GM13977 (cell line): ENCODE results near the gene AAMDC.

ENCODE experiments used
- DNase-seq: peaks from one replicate; pipeline ENCODE4 v3.0.0; 2012; ENCODE audit warnings: low spot score
- in situ Hi-C: fragments of 300-500 bp; cut with MboI; formaldehyde crosslinking; loops from one replicate; pipeline ENCODE4 v1.12.0; 2022; ENCODE audit warnings: low sequenced_read_pairs, low pct_unique_long_range_greater_than_20kb, mixed read lengths, inconsistent platforms; ENCODE audit not compliant: unreplicated experiment
- TF ChIP-seq, protein P1 (sequence below): IDR thresholded peaks from 2 replicates; pipeline ENCODE4 v1.5.1; 2012; ENCODE audit warnings: mild to moderate bottlenecking, control low read depth; ENCODE audit not compliant: insufficient read depth; ENCODE audit errors: extremely low read depth, missing control alignments

The AAMDC gene

DNA sequence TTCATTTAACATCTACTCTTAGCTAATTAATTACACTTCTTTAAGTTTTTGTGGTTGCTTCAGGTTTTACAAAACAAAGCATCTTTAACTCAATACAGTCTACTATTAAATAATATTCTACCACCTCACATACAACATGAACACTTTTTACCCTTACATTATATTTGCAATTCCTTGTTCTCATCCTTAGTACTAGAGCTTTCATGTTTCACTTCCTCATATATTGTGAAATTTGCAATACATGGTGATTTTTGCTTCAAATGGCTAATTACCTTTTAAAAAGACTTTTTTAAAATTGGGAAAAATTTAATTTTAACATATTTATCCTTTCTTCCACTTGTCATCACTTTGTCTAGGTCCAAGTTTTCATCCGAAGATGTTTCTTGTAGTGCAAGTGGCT is 37.9 kb upstream of the AAMDC start:
- DNase-seq: no peak
- in situ Hi-C loops: no loop called here

DNA sequence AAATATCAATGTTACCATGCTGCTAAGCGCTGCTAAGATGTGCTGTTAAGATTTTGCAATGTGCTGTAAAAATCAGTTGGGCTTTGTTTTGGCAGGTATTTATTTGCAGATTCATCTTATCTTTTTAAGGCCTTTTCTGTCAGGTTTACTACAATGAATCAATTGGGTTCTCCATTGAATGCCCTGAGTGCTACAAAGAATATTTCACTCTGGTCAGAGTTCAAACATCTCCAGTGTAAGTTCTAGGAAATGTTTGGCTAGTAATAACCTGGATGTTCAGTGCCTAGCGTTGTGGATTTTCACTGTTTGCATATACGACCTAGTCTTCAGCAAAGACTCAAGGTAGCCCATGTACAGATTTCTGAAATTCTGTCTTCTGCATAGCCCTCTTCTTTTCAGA is 36.4 kb upstream of the AAMDC start:
- TF ChIP-seq, protein P1, sequence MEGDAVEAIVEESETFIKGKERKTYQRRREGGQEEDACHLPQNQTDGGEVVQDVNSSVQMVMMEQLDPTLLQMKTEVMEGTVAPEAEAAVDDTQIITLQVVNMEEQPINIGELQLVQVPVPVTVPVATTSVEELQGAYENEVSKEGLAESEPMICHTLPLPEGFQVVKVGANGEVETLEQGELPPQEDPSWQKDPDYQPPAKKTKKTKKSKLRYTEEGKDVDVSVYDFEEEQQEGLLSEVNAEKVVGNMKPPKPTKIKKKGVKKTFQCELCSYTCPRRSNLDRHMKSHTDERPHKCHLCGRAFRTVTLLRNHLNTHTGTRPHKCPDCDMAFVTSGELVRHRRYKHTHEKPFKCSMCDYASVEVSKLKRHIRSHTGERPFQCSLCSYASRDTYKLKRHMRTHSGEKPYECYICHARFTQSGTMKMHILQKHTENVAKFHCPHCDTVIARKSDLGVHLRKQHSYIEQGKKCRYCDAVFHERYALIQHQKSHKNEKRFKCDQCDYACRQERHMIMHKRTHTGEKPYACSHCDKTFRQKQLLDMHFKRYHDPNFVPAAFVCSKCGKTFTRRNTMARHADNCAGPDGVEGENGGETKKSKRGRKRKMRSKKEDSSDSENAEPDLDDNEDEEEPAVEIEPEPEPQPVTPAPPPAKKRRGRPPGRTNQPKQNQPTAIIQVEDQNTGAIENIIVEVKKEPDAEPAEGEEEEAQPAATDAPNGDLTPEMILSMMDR: no peak
- DNase-seq: no peak
- in situ Hi-C loops: no loop called here

More for the DNA sequence above, 37.9 kb upstream of the AAMDC start:
- TF ChIP-seq, protein P1: no peak

DNA sequence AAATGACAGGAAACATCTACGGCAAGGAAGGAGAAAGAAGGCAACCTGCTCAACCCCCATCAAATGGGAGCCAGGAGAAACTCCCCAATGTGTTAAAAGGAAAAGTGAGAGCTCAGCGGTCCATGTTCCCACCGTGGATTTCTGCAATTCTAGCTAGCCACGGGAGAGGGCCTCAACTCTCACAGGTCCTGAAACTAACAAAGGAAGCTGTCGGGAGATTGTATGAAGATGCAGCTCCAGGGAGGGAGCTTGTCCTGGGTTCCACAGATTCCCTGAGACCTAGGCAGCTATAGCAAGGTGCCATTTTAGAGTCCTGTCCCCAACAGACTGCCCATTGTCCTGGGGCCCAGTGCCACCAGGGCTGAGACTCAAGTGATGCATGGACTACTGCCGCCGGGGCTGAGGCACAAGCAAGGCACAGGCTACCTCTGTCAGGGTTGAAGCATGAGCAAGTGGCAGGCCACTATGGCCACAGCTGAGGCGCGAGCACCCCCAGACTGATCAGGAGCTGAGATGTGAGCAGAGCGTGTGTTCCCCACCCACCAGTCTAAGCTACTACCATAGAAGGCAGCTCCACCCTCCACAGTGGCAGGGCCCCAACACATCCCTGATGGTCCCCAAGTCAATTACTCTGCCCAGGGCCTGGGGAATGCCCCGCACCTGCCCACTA is 31.7 kb upstream of the AAMDC start:
- no peak for DNase-seq
- in situ Hi-C loops: no loop called here
- TF ChIP-seq, protein P1: no peak

DNA sequence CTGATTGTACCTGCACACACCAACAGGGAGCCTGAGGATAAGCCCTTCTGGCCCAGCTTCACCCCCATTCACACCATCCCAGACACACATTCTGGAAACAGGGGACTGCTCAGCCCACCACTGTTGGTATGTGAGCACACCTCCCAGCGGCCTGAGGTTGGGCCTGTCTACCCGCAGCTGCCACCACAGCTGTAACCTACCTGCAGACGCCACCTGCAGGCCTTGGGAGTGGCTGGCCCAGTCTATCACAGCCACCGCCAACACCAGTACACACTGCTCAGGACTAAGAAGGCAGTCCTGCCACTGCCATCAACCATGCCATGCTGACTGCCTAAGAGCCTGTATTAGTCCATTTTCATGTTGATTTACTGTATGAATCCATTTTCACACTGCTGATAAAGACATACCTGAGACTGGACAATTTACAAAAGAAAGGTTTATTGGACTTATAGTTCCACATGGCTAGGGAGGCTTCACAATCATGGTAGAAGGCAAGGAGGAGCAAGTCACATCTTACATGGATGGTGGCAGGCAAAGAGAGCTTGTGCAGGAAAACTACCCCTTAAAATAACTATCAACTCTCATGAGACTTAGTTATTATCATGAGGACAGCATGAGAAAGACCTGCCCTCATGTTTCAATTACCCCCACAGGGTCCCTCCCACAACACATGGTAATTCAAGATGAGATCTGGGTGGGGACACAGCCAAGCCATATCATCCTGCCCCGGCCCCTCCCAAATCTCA is 31.0 kb upstream of the AAMDC start:
- TF ChIP-seq, protein P1: no peak
- in situ Hi-C loops: no loop called here
- DNase-seq: no peak

DNA sequence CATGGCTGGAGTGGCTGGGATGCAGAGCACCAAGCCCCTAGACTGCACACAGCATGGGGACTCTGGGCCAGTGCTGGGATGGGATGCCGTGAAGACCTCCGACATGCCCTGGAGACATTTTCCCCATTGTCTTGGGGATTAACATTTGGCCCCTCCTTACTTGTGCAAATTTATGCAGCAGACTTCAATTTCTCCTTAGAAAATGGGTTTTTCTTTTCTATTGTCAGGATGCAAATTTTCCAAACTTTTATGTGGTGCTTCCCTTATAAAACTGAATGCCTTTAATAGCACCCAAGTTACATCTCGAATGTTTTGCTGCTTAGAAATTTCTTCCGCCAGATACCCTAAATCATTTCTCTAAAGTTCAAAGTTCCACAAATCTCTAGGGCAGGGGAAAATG is 29.6 kb upstream of the AAMDC start:
- no peak for DNase-seq
- TF ChIP-seq, protein P1: no peak
- in situ Hi-C loops: no loop called here

DNA sequence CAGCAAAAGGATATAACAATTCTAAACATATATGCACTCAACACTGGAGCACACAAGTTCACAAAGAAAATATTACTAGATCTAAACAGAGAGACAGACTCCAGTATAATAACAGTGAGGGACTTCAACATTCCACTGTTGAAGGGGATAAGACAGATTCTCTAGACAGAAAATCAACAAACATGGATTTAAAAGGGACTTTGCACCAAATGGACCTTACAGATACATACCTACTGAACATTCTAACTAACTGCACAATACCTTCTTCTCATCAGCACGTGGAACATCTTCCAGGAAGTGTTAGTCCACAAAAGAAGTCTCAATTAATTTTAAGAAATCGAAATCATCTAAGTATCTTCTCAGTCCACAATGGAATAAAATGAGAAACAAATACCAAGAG is 27.0 kb upstream of the AAMDC start:
- TF ChIP-seq, protein P1: no peak
- in situ Hi-C loops: no loop called here
- DNase-seq: no peak
